GM18870 (cell line): ENCODE results near the gene PGA3.
"Not testable (repeated sequence)": the region's sequence is repeated elsewhere in the genome, so short reads cannot be mapped to it uniquely, and the experiment has no call there.

Experiments
- ATAC-seq: cut with Tn5 transposase; IDR thresholded peaks from one replicate; pipeline ENCODE4 v1.9.1; 2021; ENCODE audit warnings: moderate library complexity; ENCODE audit not compliant: unreplicated experiment

Gene PGA3

GRCh38 chr11:61248071-61248470 lies 44.8 kb downstream of the PGA3 start:
- ATAC-seq, result not testable (repeated sequence)

- ATAC-seq, result not testable (repeated sequence)
Observed at GRCh38 chr11:61249201-61249600, 45.9 kb downstream of the PGA3 start.

GRCh38 chr11:61250796-61251765 lies 47.8 kb downstream of the PGA3 start:
- ATAC-seq, result not testable (repeated sequence)

- not testable (repeated sequence) for ATAC-seq
Observed at GRCh38 chr11:61252332-61252731, 49.0 kb downstream of the PGA3 start.

GRCh38 chr11:61254403-61255025 lies 51.2 kb downstream of the PGA3 start:
- ATAC-seq, result no peak

GRCh38 chr11:61256710-61257482 lies 53.6 kb downstream of the PGA3 start:
- ATAC-seq, result no peak

- ATAC-seq, result no peak
Observed at GRCh38 chr11:61258546-61258945, 55.2 kb downstream of the PGA3 start.

GRCh38 chr11:61259363-61259762 lies 56.0 kb downstream of the PGA3 start:
- ATAC-seq, result no peak
